OCI-LY1 (cell line): ENCODE measurements around the gene TRIM9.

Source experiments
- H2AFZ ChIP-seq: fragments of 200-600 bp; sonication (generic), shearing (Covaris generic); 2 replicates; pipeline ENCODE4 v1.6.0; 2014; ENCODE audit warnings: antibody characterized with exemption, mild to moderate bottlenecking, low read length
- H3F3A ChIP-seq: fragments of 200-600 bp; sonication (generic), shearing (Covaris generic); 2 replicates; pipeline ENCODE4 v1.6.0; 2014; ENCODE audit warnings: mild to moderate bottlenecking, antibody characterized with exemption, low read length, moderate library complexity; ENCODE audit not compliant: insufficient read depth
- H3K27ac ChIP-seq: fragments of 200-600 bp; sonication (generic); 2 replicates; pipeline ENCODE4 v1.5.1; 2014; ENCODE audit warnings: low read length, mixed run types, mild to moderate bottlenecking, low read depth; ENCODE audit not compliant: poor library complexity, severe bottlenecking
- H3K27me3 ChIP-seq: fragments of 200-600 bp; sonication (generic); 2 replicates; pipeline ENCODE4 v1.6.0; 2014; ENCODE audit warnings: antibody characterized with exemption, mild to moderate bottlenecking, low read length, moderate library complexity; ENCODE audit not compliant: insufficient read depth
- H3K36me3 ChIP-seq: fragments of 200-600 bp; sonication (generic); 2 replicates; pipeline ENCODE4 v1.6.1; 2014; ENCODE audit warnings: mild to moderate bottlenecking, antibody characterized with exemption, low read length, moderate library complexity, mixed read lengths; ENCODE audit not compliant: insufficient read depth
- H3K4me1 ChIP-seq: fragments of 200-600 bp; sonication (generic); 2 replicates; pipeline ENCODE4 v1.5.1; 2014; ENCODE audit warnings: mild to moderate bottlenecking, low read length, moderate library complexity; ENCODE audit not compliant: insufficient read depth, severe bottlenecking
- H3K4me2 ChIP-seq: fragments of 200-600 bp; sonication (generic), shearing (Covaris generic); 2 replicates; pipeline ENCODE4 v1.6.1; 2014; ENCODE audit warnings: low read length
- H3K4me3 ChIP-seq: fragments of 200-600 bp; sonication (generic); 2 replicates; pipeline ENCODE4 v1.5.1; 2014; ENCODE audit warnings: low read length, low read depth, mild to moderate bottlenecking, mixed read lengths; ENCODE audit not compliant: poor library complexity, severe bottlenecking
- H3K79me2 ChIP-seq: fragments of 200-600 bp; shearing (Covaris generic); 2 replicates; pipeline ENCODE4 v1.6.1; 2016; ENCODE audit warnings: mixed run types, low read length, mixed read lengths; ENCODE audit not compliant: insufficient read depth
- H3K9ac ChIP-seq: fragments of 200-600 bp; sonication (generic), shearing (Covaris generic); 2 replicates; pipeline ENCODE4 v1.6.1; 2014; ENCODE audit warnings: mild to moderate bottlenecking, low read length, mixed read lengths
- H3K9me2 ChIP-seq: fragments of 200-600 bp; sonication (generic), shearing (Covaris generic); 2 replicates; pipeline ENCODE4 v1.6.1; 2014; ENCODE audit warnings: low read depth, mild to moderate bottlenecking, low read length, mixed read lengths
- H3K9me3 ChIP-seq: fragments of 200-600 bp; shearing (Covaris generic); 2 replicates; pipeline ENCODE4 v1.6.1; 2014; ENCODE audit warnings: low read length, mixed read lengths
- H4K20me1 ChIP-seq: fragments of 200-600 bp; sonication (generic), shearing (Covaris generic); 2 replicates; pipeline ENCODE4 v1.6.0; 2016; ENCODE audit warnings: mild to moderate bottlenecking, low read length; ENCODE audit not compliant: insufficient read depth
- CTCF ChIP-seq: fragments of 200-600 bp; sonication (generic), shearing (Covaris generic); IDR thresholded peaks from 2 replicates; pipeline ENCODE4 v1.5.1; 2017; ENCODE audit warnings: mild to moderate bottlenecking, antibody characterized with exemption, low read length, moderate library complexity, mixed read lengths
- EZH2 ChIP-seq: fragments of 200-600 bp; sonication (generic), shearing (Covaris generic); IDR thresholded peaks from 2 replicates; pipeline ENCODE4 v1.8.0; 2017; ENCODE audit warnings: borderline replicate concordance, mixed run types, mild to moderate bottlenecking, antibody characterized with exemption, low read length, moderate library complexity, mixed read lengths

TRIM9 gene

GRCh38 chr14:51019089-51019488 lies 75.8 kb downstream of the TRIM9 start:
- H3K9me3 ChIP-seq = no peaks in the 10 kb centered on the region
- peaks cover 20% of the 10 kb centered on the region for H3K4me1 ChIP-seq
- H3F3A ChIP-seq = no peaks in the 10 kb centered on the region
- H3K9ac ChIP-seq = no peak overlapping the region
- no peaks in the 10 kb centered on the region for H4K20me1 ChIP-seq
- H3K4me3 ChIP-seq = no peak overlapping the region
- TF ChIP-seq EZH2 (no peak), CTCF (no peak)
- H2AFZ ChIP-seq = no peak overlapping the region
- H3K27me3 ChIP-seq = no peaks in the 10 kb centered on the region
- H3K79me2 ChIP-seq = no peaks in the 10 kb centered on the region
- H3K36me3 ChIP-seq = peaks cover 6% of the 10 kb centered on the region; the same call in 1 of the 2 replicates
- H3K9me2 ChIP-seq = no peaks in the 10 kb centered on the region
- H3K27ac ChIP-seq = no peak overlapping the region
- H3K4me2 ChIP-seq = no peak overlapping the region

- peaks cover 20% of the 10 kb centered on the region for H3K4me1 ChIP-seq
- no peaks in the 10 kb centered on the region for H3K9me3 ChIP-seq
- no peak overlapping the region for H3K4me2 ChIP-seq
- no peak for TF ChIP-seq EZH2
- TF ChIP-seq CTCF = no peak
- H3F3A ChIP-seq = no peaks in the 10 kb centered on the region
- H3K27me3 ChIP-seq = no peaks in the 10 kb centered on the region
- no peak overlapping the region for H3K9ac ChIP-seq
- H3K79me2 ChIP-seq = no peaks in the 10 kb centered on the region
- no peak overlapping the region for H2AFZ ChIP-seq
- no peak overlapping the region for H3K4me3 ChIP-seq
- peaks cover 6% of the 10 kb centered on the region; the same call in 1 of the 2 replicates for H3K36me3 ChIP-seq
- no peaks in the 10 kb centered on the region for H4K20me1 ChIP-seq
- H3K27ac ChIP-seq = no peak overlapping the region
- no peaks in the 10 kb centered on the region for H3K9me2 ChIP-seq
These were observed 76.4 kb downstream of the TRIM9 start for GRCh38 chr14:51018521-51018920.

- Histone ChIP-seq H3K79me2 (no peaks in the 10 kb centered on the region), H3K9ac (no peak overlapping the region), H3K9me2 (no peaks in the 10 kb centered on the region), H3K27me3 (no peaks in the 10 kb centered on the region), H2AFZ (no peak overlapping the region), H3F3A (no peaks in the 10 kb centered on the region), H3K36me3 (no peaks in the 10 kb centered on the region), H3K4me1 (peaks cover 10% of the 10 kb centered on the region), H3K4me3 (no peak overlapping the region), H3K4me2 (no peak overlapping the region), H3K9me3 (no peaks in the 10 kb centered on the region), H3K27ac (no peak overlapping the region), H4K20me1 (no peaks in the 10 kb centered on the region)
- TF ChIP-seq EZH2 (no peak), CTCF (no peak)
These were observed 80.3 kb downstream of the TRIM9 start for GRCh38 chr14:51014625-51015024.
